GM18505 (cell line): ENCODE data around the gene TSPAN16.

Experiments used
- ATAC-seq: cut with Tn5 transposase; IDR thresholded peaks from one replicate; pipeline ENCODE4 v1.9.1; 2021; ENCODE audit not compliant: unreplicated experiment
- POLR2A ChIP-seq: IDR thresholded peaks from 4 replicates; pipeline ENCODE4 v1.6.1; 2011; ENCODE audit warnings: borderline replicate concordance; ENCODE audit not compliant: insufficient read depth, insufficient read length; ENCODE audit errors: extremely low read depth

Gene TSPAN16

DNA sequence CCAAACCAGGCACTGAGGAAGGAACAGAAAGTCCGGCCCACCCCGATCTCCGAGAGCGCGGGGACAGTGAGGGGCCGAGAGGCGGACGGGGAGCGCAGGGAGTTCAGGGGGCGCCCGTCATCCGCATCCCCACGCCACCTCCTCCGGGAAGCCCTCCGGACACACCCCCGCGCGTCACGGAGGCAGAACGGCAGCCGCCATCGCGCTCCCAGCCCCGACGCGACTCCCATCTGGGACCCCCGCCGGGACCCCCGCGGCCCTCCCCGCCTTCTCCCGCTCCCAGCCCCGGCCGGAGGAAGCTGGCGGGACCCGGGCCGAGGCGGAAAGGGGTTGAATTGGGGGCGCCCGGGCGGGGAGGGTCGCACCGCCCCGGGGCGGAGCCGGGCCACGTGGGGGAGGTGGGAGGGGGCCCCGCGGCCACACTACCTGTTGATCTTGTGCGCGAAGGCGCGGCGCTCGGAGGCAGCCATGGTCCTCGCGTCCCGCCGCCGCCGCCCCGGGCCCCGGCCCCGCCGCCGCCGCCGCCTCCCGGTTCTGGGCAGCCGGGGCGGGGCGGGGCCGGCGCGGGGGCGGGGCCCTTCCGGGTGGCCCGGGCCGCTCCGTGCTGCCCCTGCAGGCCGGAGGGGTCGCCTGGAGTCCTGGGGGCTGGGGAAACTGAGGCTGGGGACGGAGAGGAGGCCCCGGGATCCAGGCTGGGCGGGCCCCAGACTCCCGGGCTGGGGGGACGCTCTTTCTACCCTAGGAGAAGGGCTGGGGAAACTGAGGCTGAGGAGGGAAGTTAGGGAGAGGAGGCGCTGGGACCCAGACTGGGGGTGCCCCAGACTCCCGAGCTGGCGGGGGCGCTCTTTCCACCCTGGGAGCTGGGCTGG is 33.8 kb upstream of the TSPAN16 start, which contains the start of gene DOCK6:
TSS of gene DOCK6 (minus strand) at position 554 of the 869 bp plus-strand sequence. CDS start at position 470, 84 bp downstream.
- no peak for ATAC-seq
- no peak for TF ChIP-seq POLR2A

DNA sequence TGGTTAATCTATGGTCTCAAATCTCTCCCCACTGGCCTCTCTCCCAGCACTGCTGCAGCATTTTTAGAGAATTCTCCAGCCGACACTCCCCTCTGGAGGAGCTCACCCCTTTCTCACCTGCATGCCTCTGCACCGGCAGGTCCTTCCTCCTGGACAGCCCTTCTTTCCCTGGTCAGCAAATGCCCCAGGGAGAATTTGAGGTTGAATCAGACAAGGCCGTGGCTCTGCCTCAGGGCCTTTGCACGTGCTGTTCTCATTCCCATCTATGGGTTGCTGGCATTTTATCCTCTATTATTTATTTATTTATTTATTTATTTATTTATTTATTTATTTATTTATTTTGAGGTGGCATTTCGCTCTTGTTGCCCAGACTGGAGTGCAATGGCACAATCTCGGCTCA is 32.2 kb upstream of the TSPAN16 start:
- no peak for TF ChIP-seq POLR2A
- ATAC-seq: no peak

DNA sequence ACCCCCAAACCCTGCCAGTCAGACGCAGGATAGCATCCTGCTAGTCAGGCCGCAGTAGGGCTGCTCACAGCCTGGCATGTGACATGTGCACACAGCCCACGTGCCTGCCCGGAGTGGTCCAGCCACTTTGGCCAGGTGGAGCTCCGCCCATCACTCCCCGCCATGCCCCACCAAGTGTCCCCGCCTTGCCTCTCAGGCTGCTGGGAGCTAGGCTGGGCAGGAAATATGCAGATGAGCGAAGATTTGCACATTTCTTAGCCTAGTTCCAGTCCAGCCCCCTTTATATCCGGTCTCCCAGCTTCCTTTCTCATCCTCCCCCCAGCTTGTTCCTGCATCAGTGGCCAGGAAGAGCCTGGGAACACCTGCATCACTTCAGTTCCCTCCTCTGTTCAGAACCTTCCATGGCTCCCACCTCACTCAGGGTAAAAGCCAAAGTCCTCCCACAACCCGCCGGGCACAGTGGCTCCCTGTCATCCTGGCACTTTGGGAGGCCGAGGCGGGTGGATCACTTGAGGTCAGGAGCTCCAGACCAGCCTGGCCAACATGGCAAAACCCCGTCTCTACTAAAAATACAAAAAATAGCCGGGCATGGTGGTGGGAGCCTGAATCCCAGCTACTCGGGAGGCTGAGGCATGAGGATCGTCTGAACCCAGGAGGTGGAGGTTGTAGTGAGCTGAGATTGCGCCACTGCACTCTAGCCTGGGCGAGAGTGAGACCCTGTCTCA is 31.3 kb upstream of the TSPAN16 start:
- TF ChIP-seq POLR2A: no peak
- ATAC-seq: no peak

DNA sequence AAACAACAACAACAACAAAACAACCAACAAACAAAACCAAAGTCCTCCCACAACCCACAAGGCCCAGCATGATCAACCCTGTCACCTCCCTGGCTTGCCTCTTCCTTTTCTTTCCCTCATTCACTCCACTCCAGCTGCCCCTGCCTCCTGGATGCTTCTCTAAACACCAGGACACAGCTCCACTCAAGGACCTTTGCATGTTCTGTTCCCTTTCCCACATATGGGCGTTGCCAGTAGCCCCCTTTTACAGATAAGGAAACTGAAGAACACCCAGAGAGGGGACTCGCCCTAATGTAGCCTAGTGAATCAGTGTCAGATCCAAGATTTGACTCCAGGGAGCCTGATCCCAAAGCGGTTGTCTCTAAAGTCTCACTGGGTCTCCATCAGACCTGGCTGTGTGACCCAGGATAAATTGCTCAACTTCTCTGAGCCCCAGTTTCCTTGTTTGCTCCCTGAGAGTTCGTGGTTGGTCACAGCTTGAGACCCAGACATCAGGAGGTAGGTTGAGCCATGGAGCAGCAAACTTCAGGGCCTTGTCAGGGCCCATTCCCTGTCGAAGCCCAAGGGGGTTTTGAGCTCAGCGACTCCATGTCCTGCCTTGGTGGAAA is 30.7 kb upstream of the TSPAN16 start:
- no peak for ATAC-seq
- TF ChIP-seq POLR2A: no peak

DNA sequence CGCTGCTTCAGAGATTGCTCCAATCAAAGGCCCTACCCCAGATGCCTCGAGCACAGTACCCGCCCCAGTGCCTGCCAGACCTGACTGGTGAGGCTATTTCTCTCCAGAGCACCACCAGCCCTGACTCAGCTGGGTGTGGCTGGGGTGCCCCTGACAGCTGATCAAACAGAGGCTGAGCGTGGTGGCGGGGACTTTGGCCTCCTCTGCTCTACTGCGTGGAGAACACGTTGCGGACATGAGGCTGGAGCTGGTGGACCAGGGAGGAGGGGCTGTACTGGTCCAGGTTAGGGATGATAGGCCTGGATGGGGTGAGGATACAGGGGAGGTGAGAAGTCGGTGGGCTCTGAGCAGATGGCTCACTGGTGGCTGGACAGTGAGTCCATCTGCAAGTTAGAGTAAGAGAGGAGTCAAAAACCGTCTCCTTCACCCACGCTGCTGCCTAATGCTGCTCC is 30.1 kb upstream of the TSPAN16 start:
- ATAC-seq: no peak
- no peak for TF ChIP-seq POLR2A

DNA sequence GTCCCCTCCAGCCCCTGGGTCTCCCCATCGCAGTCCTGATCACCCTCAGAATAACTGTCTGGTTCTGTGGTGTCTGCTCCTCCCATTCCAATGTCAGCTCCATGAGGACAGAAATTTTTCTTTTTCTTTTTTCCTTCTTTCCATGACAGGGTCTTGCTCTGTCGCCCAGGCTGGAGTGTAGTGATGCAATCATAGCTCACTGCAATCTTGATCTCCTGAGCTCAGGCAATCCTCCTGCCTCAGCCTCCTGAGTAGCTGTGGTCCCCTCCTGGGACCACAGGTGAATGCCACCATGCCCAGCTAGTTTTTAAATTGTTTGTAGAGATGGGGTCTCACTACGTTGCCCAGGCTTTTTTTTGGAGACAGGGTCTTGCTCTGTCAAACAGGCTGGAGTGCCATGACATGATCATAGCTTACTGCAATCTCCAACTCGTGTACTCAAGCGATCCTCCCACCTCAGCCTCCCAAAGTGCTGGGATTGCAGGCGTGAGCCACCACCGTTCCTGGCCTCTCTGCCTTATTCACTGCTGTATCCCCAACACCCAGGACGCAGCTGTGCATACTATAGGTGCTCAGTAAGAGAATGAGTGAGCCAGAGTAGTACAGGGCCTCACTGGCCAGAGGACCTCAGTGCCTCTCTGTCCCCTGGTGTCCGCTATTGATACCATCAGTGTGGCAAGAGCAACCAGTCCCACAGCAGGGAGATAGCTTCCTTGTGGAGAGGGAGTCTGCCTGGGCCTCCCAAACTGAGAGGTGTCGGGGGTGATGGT is 28.5 kb upstream of the TSPAN16 start:
- no peak for ATAC-seq
- TF ChIP-seq POLR2A: no peak

DNA sequence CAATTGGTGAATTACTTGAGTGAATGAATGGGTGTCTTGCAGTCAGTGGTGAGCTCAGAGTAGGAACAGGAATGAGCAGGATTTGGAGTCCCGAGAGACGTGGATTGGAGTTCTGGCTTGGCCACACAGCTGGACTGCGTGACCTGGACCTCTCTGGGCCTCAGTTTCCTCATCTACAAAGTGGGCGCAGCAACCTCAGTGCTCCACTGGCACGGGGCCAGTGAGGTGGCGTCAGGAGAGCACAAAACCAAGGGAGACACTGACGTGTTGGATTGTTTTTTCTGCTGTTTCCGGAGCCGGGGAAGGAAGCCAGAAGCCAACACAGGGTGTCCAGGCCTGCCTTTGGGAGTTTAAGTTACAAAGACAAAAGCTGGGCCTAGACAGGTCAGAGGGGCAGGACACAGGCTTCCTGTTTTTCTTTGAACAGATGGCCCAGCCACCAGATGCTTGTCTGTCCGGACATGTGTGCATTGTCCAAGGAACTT is 27.1 kb upstream of the TSPAN16 start:
- no peak for ATAC-seq
- no peak for TF ChIP-seq POLR2A

DNA sequence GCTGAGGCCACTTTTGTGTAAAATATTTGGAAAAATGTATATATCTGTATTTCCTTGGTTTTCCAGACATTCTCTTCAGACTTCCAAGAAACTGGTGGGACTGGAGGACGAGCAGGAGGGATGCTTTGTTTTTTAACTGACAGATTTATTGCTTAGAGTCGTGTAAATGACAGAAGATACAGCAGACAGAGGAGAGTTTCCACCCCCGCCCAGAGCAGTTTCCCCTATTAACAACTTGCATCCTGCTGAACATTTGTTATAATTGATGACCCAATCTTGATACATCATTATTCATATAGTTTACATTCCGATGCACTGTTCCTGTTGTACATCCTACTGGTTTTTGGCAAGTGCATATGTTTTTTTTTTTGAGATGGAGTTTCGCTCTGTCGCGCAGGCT is 26.6 kb upstream of the TSPAN16 start:
- no peak for TF ChIP-seq POLR2A
- no peak for ATAC-seq

DNA sequence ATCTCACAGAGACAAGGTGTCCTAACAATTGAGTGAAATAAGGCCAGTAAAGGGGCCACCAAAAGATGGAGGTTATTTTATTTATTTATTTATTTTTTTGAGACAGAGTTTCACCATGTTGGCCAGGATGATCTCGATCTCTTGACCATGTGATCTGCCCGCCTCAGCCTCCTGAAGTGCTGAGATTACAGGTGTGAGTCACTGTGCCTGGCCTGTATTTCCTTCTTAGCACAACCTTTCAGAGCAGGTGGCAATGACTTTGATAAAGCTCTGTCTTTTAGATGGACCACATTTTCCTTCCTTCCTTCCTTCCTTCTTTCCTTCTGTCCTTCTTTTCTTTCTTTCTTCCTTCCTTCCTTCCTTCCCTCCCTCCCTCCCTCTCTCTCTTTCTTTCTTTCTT is 22.7 kb upstream of the TSPAN16 start:
- no peak for ATAC-seq
- TF ChIP-seq POLR2A: no peak

DNA sequence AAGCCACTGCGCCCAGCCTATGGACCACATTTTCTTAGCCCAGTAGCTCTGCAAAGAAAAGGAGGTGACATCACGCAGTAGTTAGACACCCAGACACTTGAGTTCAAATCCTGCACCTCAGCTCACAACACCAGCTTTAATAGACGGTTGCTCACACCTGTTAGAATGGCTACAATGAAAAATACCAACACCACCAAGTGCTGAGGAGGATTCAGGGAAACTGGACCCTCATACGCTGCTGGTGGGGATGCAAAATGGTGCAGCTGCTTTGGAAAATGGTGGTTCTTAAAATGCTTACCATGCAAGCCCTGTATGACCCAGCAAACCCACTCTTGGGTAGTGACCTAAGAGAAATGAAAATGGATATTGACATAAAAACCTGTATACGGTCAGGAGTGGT is 22.0 kb upstream of the TSPAN16 start:
- ATAC-seq: no peak
- no peak for TF ChIP-seq POLR2A

DNA sequence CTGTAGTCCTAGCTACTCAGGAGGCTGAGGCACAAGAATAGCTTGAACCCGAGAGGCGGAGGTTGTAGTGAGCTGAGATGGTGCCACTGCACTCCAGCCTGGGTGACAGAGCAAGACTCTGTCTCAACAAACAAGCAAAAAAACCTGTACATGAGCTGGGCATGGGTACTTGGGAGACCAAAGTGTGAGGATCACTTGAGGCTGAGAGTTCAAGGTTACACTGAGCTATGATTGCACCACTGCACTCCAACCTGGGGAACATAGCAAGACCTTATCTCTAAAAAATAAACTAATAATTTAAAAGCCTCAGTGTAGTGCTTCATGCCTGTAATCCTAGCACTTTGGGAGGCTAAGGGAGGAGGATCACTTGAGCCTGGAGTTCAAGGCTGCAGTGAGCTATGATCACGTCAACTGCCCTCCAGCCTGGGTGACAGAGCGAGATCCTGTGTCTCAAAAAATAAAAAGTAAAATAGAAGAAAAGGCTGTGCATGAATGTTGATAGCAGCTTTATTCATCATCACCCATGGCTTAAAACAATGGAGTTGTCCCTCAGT is 21.4 kb upstream of the TSPAN16 start:
- TF ChIP-seq POLR2A: no peak
- ATAC-seq: no peak

DNA sequence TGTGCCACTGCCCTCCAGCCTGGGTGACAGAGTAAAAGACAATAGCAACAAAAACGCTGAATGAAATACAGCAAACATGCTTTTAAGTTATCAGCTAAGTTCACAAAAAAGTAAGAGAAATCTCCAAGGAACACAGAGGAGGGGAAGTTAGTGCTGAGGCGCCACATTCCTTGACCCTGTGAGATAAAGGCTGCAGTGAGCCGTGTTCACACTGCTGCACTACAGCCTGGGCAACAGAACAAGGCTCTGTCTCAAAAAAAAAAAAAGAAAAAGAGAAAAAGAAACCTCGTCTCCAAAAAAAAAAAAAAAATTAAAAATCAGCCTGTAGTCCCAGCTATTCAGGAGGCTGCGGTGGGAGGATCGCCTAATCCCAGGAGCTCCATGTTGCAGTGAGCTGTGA is 17.3 kb upstream of the TSPAN16 start:
- no peak for ATAC-seq
- TF ChIP-seq POLR2A: no peak
